C4-2B (cell line): ENCODE results near the gene BOD1L1.

Experiments used
- H3K27ac ChIP-seq: fragments of 450-650 bp; 2 replicates; pipeline ENCODE4 v1.5.1; 2017
- ZFX ChIP-seq: fragments of 450-650 bp; IDR thresholded peaks from 2 replicates; pipeline ENCODE4 v1.6.1; 2017
- TF ChIP-seq, protein P1 (sequence below): fragments of 450-650 bp; conservative IDR thresholded peaks from 2 replicates; pipeline ENCODE4 v1.5.1; 2017; ENCODE audit warnings: mild to moderate bottlenecking

The BOD1L1 gene

DNA sequence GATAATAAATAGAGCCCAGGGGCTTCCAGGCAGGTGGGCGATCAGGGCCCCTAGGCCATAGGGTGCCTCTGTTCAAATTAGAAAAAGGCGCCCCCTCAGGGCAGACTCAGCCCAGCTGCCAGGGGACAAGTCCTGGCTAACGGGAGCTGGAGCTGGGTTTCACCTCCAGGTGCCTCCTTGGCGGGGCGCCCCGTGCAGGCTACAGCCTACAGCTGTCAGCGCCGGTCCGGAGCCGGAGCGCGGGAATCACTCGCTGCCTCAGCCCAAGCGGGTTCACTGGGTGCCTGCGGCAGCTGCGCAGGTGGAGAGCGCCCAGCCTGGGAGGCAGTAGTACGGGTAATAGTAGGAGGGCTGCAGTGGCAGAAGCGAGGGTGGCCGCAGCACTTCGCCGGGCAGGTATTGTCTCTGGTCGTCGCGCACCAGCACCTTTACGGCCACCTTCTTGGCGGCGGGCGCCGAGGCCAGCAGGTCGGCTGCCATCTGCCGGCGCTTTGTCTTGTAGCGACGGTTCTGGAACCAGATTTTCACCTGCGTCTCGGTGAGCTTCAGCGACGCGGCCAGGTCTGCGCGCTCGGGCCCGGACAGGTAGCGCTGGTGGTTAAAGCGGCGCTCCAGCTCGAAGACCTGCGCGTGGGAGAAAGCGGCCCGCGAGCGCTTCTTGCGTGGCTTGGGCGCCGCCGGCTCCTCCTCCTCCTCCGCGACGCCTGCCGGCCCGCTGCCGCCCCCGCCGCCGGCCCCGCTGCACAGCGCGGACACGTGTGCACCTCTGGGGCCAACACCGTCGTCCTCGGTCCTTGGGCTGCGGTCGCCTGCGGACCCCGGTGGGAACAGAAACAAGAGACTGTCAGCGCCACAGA, 85.6 kb downstream of the BOD1L1 start:
- no peak for TF ChIP-seq ZFX
- TF ChIP-seq, protein P1, sequence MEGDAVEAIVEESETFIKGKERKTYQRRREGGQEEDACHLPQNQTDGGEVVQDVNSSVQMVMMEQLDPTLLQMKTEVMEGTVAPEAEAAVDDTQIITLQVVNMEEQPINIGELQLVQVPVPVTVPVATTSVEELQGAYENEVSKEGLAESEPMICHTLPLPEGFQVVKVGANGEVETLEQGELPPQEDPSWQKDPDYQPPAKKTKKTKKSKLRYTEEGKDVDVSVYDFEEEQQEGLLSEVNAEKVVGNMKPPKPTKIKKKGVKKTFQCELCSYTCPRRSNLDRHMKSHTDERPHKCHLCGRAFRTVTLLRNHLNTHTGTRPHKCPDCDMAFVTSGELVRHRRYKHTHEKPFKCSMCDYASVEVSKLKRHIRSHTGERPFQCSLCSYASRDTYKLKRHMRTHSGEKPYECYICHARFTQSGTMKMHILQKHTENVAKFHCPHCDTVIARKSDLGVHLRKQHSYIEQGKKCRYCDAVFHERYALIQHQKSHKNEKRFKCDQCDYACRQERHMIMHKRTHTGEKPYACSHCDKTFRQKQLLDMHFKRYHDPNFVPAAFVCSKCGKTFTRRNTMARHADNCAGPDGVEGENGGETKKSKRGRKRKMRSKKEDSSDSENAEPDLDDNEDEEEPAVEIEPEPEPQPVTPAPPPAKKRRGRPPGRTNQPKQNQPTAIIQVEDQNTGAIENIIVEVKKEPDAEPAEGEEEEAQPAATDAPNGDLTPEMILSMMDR, result no peak
- no peak overlapping the region for H3K27ac ChIP-seq

DNA sequence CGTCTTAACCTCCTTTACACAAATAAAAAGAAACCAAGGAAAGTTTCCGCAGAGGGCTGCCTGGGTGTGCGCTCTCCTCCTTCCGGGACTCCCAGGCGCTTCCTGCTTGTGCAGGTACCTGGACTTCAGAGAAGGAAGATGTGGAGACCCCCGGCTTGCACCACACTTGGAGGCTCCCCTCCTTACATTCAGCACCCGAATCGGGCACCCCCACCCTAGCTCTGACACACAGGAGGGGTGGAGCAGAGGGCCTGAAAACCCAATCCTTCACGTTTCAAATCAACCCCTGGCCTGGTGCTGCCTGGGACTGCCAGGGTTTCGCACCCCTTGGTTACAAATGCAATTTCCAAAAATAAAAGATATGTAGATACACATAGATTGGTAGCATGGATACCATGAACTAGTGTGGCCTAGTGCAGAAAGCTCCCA, 86.3 kb downstream of the BOD1L1 start:
- TF ChIP-seq, protein P1, result no peak
- no peak for TF ChIP-seq ZFX
- H3K27ac ChIP-seq, result no peak overlapping the region

DNA sequence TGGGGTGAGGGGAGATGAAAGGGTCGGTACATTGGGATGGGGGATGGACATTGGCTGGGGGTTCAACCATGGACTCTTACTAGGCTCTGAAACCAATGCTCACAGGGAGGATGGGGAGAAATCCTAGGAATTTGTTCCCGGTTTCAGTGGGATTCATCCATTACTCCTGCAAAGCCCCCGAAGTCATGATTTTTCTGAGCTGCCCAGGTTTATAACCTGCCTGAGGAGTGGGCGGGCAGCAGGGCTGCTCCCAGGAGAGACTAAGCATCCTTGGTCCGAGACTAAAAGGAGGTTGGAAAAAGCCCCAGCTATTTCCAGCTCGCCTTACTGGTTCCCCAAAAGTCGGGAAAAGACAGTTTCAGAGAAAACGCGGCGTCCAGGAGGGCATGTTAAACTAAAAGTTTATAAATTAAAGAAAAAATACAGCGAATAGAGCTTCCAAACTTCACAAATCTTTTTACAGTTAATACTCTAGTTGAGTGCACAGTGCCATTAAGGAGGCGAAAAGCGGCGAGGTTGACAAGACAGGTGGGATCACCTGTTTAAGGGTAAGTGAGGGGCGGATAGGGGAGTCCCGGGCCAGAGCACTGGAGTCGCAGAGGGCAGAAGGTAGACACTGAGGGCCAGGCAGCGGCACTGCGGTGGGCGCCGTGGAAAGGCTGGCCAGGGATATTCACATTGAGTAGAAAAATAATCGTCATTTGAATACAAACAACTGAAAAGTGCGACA, 86.9 kb downstream of the BOD1L1 start:
- no peak overlapping the region for H3K27ac ChIP-seq
- no peak for TF ChIP-seq ZFX
- TF ChIP-seq, protein P1, result no peak

- no peak overlapping the region for H3K27ac ChIP-seq
- no peak for TF ChIP-seq ZFX
- TF ChIP-seq, protein P1, result no peak
Observed at GRCh38 chr4:13539619-13540445, 87.7 kb downstream of the BOD1L1 start.

GRCh38 chr4:13539047-13539618, 88.4 kb downstream of the BOD1L1 start:
- no peak overlapping the region for H3K27ac ChIP-seq
- TF ChIP-seq ZFX, result no peak
- TF ChIP-seq, protein P1, result no peak

DNA sequence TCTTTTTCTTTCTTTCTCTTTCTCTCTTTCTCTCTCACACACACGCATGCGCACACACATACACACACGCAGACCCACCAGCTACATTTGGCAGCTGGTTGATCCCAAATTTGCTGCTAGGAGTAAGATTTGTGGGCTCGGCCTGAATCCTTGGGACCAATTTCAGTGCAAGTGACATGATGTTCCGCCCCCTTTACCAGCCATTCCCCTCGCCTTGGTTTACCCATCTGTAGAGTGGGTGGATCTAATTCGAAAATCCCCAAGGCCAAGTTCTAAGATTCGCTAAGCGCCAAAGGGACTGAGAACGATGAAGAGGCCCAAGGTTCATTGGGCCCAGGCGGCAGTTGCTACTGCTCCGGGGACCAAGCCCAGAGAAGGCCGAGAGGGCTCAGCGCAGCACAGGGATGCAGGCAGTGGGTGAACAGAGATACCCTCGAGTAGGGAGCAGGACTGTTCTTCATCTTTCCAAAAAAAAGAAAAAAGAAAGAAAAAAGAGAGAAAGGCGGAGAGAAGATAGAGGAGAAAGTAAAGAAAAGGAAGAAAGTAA, 89.0 kb downstream of the BOD1L1 start:
- no peak overlapping the region for H3K27ac ChIP-seq
- TF ChIP-seq, protein P1, result no peak
- TF ChIP-seq ZFX, result no peak
